HCT116 (cell line): ENCODE data around the gene RWDD1. TPM values are rescaled to one million over a fixed set of nuclear protein-coding genes. Genes with fewer than 3 reads are reported as not detected.

Experiments used
- ATAC-seq: fragments of 200-7000 bp; cut with Tn5 transposase; 2 replicates; pipeline ENCODE4 v1.9.1; 2020; ENCODE audit warnings: mild to moderate bottlenecking, moderate library complexity
- BruUV-seq: library from RNA; stranded (reverse); fragments of 400-500 nt; replicated peaks from 2 replicates; lab custom pipeline; 2021; lab: Mats Ljungman, UMichigan
- CTCF ChIA-PET: fragments of 300-600 bp; sonication (Branson Sonifier 250); formaldehyde crosslinking; loops from one replicate; lab custom pipeline; 2021; ENCODE audit warnings: antibody characterized with exemption; lab: Charles Lee
- POLR2A ChIA-PET: fragments of 300-600, 350-600 bp; sonication (Branson Sonifier 250); formaldehyde crosslinking; loops from one replicate; lab custom pipeline; 2021; ENCODE audit warnings: antibody characterized with exemption; lab: Charles Lee
- RAD21 ChIA-PET, 2 experiments: fragments of 300-600 bp; sonication (Branson Sonifier 250); formaldehyde crosslinking; loops; one replicate each; lab custom pipeline; 2023; ENCODE audit warnings: low total read pairs in 2 of 2; ENCODE audit not compliant: uncharacterized antibody in 2 of 2, unreplicated experiment in 2 of 2, low non-redundant PET in 1 of 2; lab: Charles Lee
- DNase-seq: peaks from one replicate; pipeline ENCODE4 v3.0.0-alpha.2; 2010; ENCODE audit warnings: low read depth, low spot score
- H2AFZ ChIP-seq: fragments of 200-600 bp; shearing (Covaris generic), sonication (generic); 2 replicates; pipeline ENCODE4 v1.6.1; 2017; ENCODE audit warnings: low read depth, mixed run types, mixed read lengths, antibody characterized with exemption, low read length; ENCODE audit not compliant: poor library complexity, severe bottlenecking
- H3K27ac ChIP-seq: 2 replicates; pipeline ENCODE4 v1.5.1; 2012; ENCODE audit warnings: low read depth, low read length
- H3K27me3 ChIP-seq: fragments of 200-600 bp; sonication (generic); 2 replicates; pipeline ENCODE4 v1.6.1; 2016; ENCODE audit warnings: mixed run types, low read length, mixed read lengths; ENCODE audit not compliant: insufficient read depth
- H3K36me3 ChIP-seq, 2 experiments: fragments of 200-500 bp in 1 of 2; fragments of 200-600 bp in 1 of 2; sonication (Bioruptor generic) in 1 of 2; sonication (generic) in 1 of 2; 2 replicates each; pipeline versions ENCODE4 v1.5.1 to v1.6.1; 2014 to 2016; ENCODE audit warnings: low read length in 2 of 2, inconsistent platforms in 1 of 2, mixed read lengths in 1 of 2, mixed run types in 1 of 2; ENCODE audit not compliant: insufficient read depth in 2 of 2, control insufficient read depth in 1 of 2
- H3K4me1 ChIP-seq, 2 experiments: fragments of 200-600 bp in 1 of 2; sonication (generic) in 1 of 2; 2 replicates each; pipeline versions ENCODE4 v1.5.1 to v1.6.1; 2012 to 2017; ENCODE audit warnings: low read length in 2 of 2, inconsistent platforms in 1 of 2, mild to moderate bottlenecking in 1 of 2, mixed read lengths in 1 of 2, mixed run types in 1 of 2, moderate library complexity in 1 of 2; ENCODE audit not compliant: insufficient read depth in 2 of 2, control insufficient read depth in 1 of 2
- H3K4me2 ChIP-seq: fragments of 200-600 bp; sonication (generic); 2 replicates; pipeline ENCODE4 v1.6.1; 2017; ENCODE audit warnings: mixed run types, low read length, mixed read lengths
- H3K4me3 ChIP-seq, 2 experiments: fragments of 200-600 bp in 1 of 2; sonication (generic) in 1 of 2; replicated peaks in 1 of 2; 2 replicates each; pipeline ENCODE4 v1.5.1; 2011 to 2016; ENCODE audit warnings: low read length in 2 of 2, control low read depth in 1 of 2, low read depth in 1 of 2, mild to moderate bottlenecking in 1 of 2, mixed read lengths in 1 of 2, mixed run types in 1 of 2
- H3K79me2 ChIP-seq: fragments of 200-600 bp; sonication (generic); 2 replicates; pipeline ENCODE4 v1.6.1; 2017; ENCODE audit warnings: mild to moderate bottlenecking, mixed run types, low read length, moderate library complexity, mixed read lengths; ENCODE audit not compliant: insufficient read depth
- H3K9ac ChIP-seq: fragments of 200-600 bp; sonication (generic); 2 replicates; pipeline ENCODE4 v1.6.1; 2016; ENCODE audit warnings: low read length, mixed read lengths
- H3K9me2 ChIP-seq: fragments of 200-600 bp; sonication (generic), shearing (Covaris generic); 2 replicates; pipeline ENCODE4 v1.6.1; 2017; ENCODE audit warnings: mixed run types, mild to moderate bottlenecking, moderate library complexity; ENCODE audit not compliant: insufficient read depth
- H3K9me3 ChIP-seq, 2 experiments: fragments of 200-500 bp in 1 of 2; fragments of 200-600 bp in 1 of 2; sonication (Bioruptor generic) in 1 of 2; sonication (generic) in 1 of 2; 2 replicates each; pipeline ENCODE4 v1.6.1; 2014 to 2017; ENCODE audit warnings: low read length in 2 of 2, mixed read lengths in 2 of 2, inconsistent platforms in 1 of 2, low read depth in 1 of 2, mild to moderate bottlenecking in 1 of 2, mixed run types in 1 of 2, moderate library complexity in 1 of 2; ENCODE audit not compliant: control insufficient read depth in 1 of 2, insufficient read depth in 1 of 2
- H4K20me1 ChIP-seq: fragments of 200-600 bp; sonication (generic), shearing (Covaris generic); 2 replicates; pipeline ENCODE4 v1.6.1; 2017; ENCODE audit warnings: mixed run types, mild to moderate bottlenecking, moderate library complexity; ENCODE audit not compliant: insufficient read depth
- CBX3 ChIP-seq: IDR thresholded peaks from 2 replicates; pipeline ENCODE4 v1.6.1; 2012; ENCODE audit warnings: low read depth
- CEBPB ChIP-seq: IDR thresholded peaks from 2 replicates; pipeline ENCODE4 v1.6.1; 2012; ENCODE audit warnings: low read depth
- EGR1 ChIP-seq: IDR thresholded peaks from 2 replicates; pipeline ENCODE4 v1.6.1; 2012; ENCODE audit warnings: low read depth
- ELF1 ChIP-seq: IDR thresholded peaks from 2 replicates; pipeline ENCODE4 v1.6.1; 2012; ENCODE audit warnings: low read depth, borderline replicate concordance
- EZH2 ChIP-seq: fragments of 200-600 bp; sonication (generic); IDR thresholded peaks from 2 replicates; pipeline ENCODE4 v1.6.1; 2017; ENCODE audit warnings: antibody characterized with exemption, mixed run types
- EZH2phosphoT487 ChIP-seq: fragments of 200-600 bp; IDR thresholded peaks from 2 replicates; pipeline ENCODE4 v1.6.1; 2018; ENCODE audit warnings: antibody characterized with exemption, borderline replicate concordance
- JUND ChIP-seq: IDR thresholded peaks from 2 replicates; pipeline ENCODE4 v1.6.1; 2012
- POLR2A ChIP-seq: IDR thresholded peaks from 2 replicates; pipeline ENCODE4 v1.7.0; 2011; ENCODE audit warnings: borderline replicate concordance; ENCODE audit not compliant: insufficient read depth, insufficient read length; ENCODE audit errors: extremely low read depth
- POLR2AphosphoS5 ChIP-seq: IDR thresholded peaks from 2 replicates; pipeline ENCODE4 v1.6.1; 2011; ENCODE audit warnings: mild to moderate bottlenecking, low read depth, low read length, moderate library complexity
- RAD21 ChIP-seq: IDR thresholded peaks from 2 replicates; pipeline ENCODE4 v1.6.1; 2012; ENCODE audit warnings: low read depth, mild to moderate bottlenecking
- SIN3A ChIP-seq: IDR thresholded peaks from 2 replicates; pipeline ENCODE4 v1.6.1; 2012; ENCODE audit warnings: low read depth
- YY1 ChIP-seq: IDR thresholded peaks from 2 replicates; pipeline ENCODE4 v1.6.1; 2011; ENCODE audit warnings: low read length, low read depth, moderate library complexity, mild to moderate bottlenecking; ENCODE audit not compliant: insufficient replicate concordance; ENCODE audit errors: extremely low read depth
- ZFX ChIP-seq: fragments of 450-650 bp; IDR thresholded peaks from 2 replicates; pipeline ENCODE4 v1.6.1; 2017
- intact Hi-C: fragments of 100-400 bp; cut with micrococcal nuclease; formaldehyde crosslinking; loops from 2 replicates; pipeline ENCODE4 v1.10.0; 2022
- total RNA-seq: library from RNA; stranded (reverse); gene quantifications from one replicate; pipeline ENCODE4 v1.2.1, GENCODE V29; 2021; ENCODE audit not compliant: unreplicated experiment
- TF ChIP-seq, protein P1 (sequence below): IDR thresholded peaks from 2 replicates; pipeline ENCODE4 v1.6.1; 2012
- TF ChIP-seq, protein P2 (sequence below), 3 experiments: fragments of 200-600 bp in 1 of 3; sonication (generic) in 1 of 3; IDR thresholded peaks in 2 of 3; conservative IDR thresholded peaks in 1 of 3; 2 replicates each; pipeline ENCODE4 v1.5.1; 2012 to 2017; ENCODE audit warnings: low read depth in 2 of 3, low read length in 2 of 3, antibody characterized with exemption in 1 of 3, borderline replicate concordance in 1 of 3, control low read depth in 1 of 3, mild to moderate bottlenecking in 1 of 3, mixed read lengths in 1 of 3, mixed run types in 1 of 3, moderate library complexity in 1 of 3; ENCODE audit not compliant: insufficient read depth in 1 of 3
- TF ChIP-seq, protein P3 (sequence below): IDR thresholded peaks from 2 replicates; pipeline ENCODE4 v1.6.1; 2012

RWDD1 gene
- total RNA-seq, 1 experiment from 2014 or later = 24.4 TPM

DNA sequence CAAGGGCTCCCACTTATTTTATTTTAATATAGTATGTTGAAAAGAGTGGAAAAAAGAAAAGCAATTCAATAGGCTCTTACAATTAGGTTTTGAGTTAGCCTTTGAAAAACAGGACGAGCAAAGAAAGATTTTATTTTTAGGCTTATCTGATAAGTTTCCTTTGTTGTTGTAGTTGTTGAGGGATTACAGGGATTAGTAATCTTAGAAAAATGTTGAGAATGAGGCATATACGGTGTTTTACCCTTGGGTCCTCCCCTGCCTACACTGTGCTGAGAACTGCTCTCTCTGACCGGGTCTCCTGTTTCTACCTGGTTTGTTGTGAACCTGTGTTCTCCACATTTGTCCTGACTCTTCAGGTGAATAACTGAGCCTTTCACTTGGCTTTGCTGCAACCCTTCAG lies 42.5 kb upstream of the RWDD1 start:
- ChIA-PET POLR2A (no interaction called here), RAD21 (no interaction called here)
- no TSS peak for BruUV-seq

DNA sequence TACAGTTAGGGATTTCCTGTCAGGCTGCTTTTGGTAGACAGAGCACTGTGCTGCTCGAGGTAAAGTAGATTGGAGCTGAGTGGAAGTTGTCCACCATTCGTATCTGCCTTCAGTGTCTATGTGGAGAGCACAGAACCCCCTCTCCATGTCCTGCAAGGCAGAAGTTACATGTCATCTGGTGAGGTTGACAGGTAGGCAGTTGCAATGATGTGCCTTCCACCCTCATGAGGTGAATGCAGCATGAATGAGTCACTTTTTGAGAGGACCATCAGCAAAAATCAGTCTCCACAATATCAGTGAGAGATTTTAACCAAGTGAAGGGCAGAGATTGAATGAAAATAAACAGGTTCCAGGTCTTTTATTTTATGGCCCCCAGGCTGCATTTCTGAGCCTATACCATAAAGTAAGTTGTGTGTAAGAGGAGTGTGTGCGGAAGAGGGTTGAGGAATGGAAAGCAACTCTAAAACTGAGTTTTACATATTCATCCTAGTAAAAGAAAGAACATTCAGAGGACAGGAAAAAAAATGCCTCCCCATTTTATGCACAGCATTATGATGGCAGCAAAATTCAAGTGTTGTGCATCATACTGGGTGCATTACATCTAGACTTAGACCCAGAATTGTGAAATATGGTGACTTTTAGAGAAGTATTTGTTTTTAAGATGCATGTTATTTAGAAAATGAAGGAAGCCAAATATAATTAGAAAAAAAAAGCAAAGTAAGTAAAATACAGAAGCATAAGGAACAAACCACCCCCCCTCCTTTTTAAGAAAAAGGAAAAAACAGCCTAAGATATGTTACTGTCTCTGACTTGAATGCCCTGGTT lies 41.6 kb upstream of the RWDD1 start:
- Histone ChIP-seq H3K9me2 (no peaks in the 10 kb centered on the region), H3K79me2 (no peaks in the 10 kb centered on the region), H3K4me2 (peak overlapping the region; percentile 57), H3K4me1 (peaks cover 3 to 17% of the 10 kb centered on the region in 2 experiments; a peak in 3 of 4 replicates), H2AFZ (peak overlapping the region; percentile 90), H4K20me1 (no peaks in the 10 kb centered on the region), H3K9me3 (no peaks in the 10 kb centered on the region), H3K36me3 (no peaks in the 10 kb centered on the region), H3K27ac (no peak overlapping the region), H3K27me3 (no peaks in the 10 kb centered on the region), H3K9ac (no peak overlapping the region), H3K4me3 (no peak overlapping the region)
- intact Hi-C loops = loop anchor here (5.0 kb wide), 1 partner anchor 262 kb away; no protein-coding TSS in a partner anchor
- DNase-seq (no peak), ATAC-seq (peak; percentile 32)
- ChIA-PET CTCF (interaction anchor here (1.1 to 1.4 kb wide), 2 partner anchors 242 to 261 kb away, joined by 3 to 6 read pairs; no protein-coding TSS in a partner anchor), RAD21 (no interaction called here), POLR2A (no interaction called here)
- BruUV-seq = no TSS peak
- TF ChIP-seq POLR2AphosphoS5 (no peak), CEBPB (no peak), EZH2 (no peak), RAD21 (no peak), ELF1 (no peak), YY1 (no peak), SIN3A (no peak), POLR2A (no peak), ZFX (no peak), EZH2phosphoT487 (no peak), CBX3 (no peak), EGR1 (no peak)
- TF ChIP-seq, protein P1, sequence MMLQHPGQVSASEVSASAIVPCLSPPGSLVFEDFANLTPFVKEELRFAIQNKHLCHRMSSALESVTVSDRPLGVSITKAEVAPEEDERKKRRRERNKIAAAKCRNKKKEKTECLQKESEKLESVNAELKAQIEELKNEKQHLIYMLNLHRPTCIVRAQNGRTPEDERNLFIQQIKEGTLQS = no peak
- TF ChIP-seq, protein P2, sequence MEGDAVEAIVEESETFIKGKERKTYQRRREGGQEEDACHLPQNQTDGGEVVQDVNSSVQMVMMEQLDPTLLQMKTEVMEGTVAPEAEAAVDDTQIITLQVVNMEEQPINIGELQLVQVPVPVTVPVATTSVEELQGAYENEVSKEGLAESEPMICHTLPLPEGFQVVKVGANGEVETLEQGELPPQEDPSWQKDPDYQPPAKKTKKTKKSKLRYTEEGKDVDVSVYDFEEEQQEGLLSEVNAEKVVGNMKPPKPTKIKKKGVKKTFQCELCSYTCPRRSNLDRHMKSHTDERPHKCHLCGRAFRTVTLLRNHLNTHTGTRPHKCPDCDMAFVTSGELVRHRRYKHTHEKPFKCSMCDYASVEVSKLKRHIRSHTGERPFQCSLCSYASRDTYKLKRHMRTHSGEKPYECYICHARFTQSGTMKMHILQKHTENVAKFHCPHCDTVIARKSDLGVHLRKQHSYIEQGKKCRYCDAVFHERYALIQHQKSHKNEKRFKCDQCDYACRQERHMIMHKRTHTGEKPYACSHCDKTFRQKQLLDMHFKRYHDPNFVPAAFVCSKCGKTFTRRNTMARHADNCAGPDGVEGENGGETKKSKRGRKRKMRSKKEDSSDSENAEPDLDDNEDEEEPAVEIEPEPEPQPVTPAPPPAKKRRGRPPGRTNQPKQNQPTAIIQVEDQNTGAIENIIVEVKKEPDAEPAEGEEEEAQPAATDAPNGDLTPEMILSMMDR (IDR thresholded peaks at IDR 0.05 in 2 of 3, conservative IDR thresholded peaks at IDR 0.05 in 1 of 3; ENCODE audit: borderline replicate concordance in 1 of 3, insufficient read depth in 1 of 3, low read depth in 2 of 3, low read length in 2 of 3) = no peak
- TF ChIP-seq, protein P3, sequence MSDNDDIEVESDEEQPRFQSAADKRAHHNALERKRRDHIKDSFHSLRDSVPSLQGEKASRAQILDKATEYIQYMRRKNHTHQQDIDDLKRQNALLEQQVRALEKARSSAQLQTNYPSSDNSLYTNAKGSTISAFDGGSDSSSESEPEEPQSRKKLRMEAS = no peak

More for the DNA sequence above, 42.5 kb upstream of the RWDD1 start:
- DNase-seq (no peak), ATAC-seq (peak; percentile 79)
- H3K4me2 ChIP-seq = peak overlapping the region; percentile 57
- CTCF ChIA-PET = interaction anchor here (1.4 kb wide), 1 partner anchor 260 kb away, joined by 3 read pairs; no protein-coding TSS in a partner anchor
- no peaks in the 10 kb centered on the region for H3K9me2 ChIP-seq
- H4K20me1 ChIP-seq = no peaks in the 10 kb centered on the region
- TF ChIP-seq, protein P1 = no peak
- TF ChIP-seq POLR2A (no peak), JUND (no peak)
- H3K27ac ChIP-seq = no peak overlapping the region
- no peaks in the 10 kb centered on the region for H3K79me2 ChIP-seq
- no peaks in the 10 kb centered on the region for H3K36me3 ChIP-seq
- H3K27me3 ChIP-seq = no peaks in the 10 kb centered on the region
- no peak overlapping the region for H3K9ac ChIP-seq
- peak overlapping the region; percentile 90 for H2AFZ ChIP-seq
- intact Hi-C loops = no loop called here
- H3K4me3 ChIP-seq = peak overlapping the region in 1 of 2 experiments; percentile 11; a peak in 1 of 4 replicates
- peaks cover 3 to 17% of the 10 kb centered on the region in 2 experiments; a peak in 3 of 4 replicates for H3K4me1 ChIP-seq
- no peaks in the 10 kb centered on the region for H3K9me3 ChIP-seq
